COLO668 (cell line): Measurements from ENCODE around the gene IPO8.
"Not testable (repeated sequence)": the region's sequence is repeated elsewhere in the genome, so short reads cannot be mapped to it uniquely, and the experiment has no call there.

Experiments used
- DNase-seq: peaks from one replicate; lab custom pipeline; 2025; ENCODE audit not compliant: unreplicated experiment; lab: John Stamatoyannopoulos, UW

The IPO8 gene

DNA sequence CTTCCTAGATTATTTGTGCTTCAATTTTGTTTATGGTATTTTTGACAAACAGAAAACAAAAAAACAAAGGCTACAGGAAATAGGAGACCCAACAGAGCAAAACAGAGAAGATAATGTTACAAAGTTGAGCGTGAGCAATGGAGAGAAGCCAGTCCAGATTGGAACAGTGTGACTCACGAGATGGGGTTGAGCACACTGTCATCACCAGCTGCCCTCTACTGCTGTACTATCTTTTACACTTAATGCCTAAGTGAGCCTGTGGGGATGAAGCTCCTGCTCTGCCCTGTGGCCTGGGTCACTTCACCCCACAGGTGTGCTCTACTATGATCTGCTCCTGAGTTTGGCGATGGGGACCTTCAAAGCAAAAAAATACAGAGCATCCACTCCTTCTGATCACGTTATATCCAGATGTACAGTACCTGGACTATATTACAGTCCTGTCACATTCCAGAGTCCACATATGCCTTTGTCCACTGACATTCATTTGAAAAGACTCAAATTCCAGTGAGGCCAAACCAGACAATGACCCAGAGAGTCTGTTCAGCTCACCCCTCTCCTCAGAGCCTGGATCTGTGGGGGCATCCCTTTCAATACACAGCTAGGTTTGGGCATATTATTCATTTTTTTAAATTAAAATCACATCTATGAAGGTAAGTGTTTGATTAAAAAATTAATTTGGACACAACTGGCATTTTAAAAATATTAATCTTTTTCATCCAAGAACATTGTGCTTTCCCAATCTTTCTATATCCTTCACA lies 4.4 kb downstream of the IPO8 start:
- DNase-seq = peak; percentile 35

DNA sequence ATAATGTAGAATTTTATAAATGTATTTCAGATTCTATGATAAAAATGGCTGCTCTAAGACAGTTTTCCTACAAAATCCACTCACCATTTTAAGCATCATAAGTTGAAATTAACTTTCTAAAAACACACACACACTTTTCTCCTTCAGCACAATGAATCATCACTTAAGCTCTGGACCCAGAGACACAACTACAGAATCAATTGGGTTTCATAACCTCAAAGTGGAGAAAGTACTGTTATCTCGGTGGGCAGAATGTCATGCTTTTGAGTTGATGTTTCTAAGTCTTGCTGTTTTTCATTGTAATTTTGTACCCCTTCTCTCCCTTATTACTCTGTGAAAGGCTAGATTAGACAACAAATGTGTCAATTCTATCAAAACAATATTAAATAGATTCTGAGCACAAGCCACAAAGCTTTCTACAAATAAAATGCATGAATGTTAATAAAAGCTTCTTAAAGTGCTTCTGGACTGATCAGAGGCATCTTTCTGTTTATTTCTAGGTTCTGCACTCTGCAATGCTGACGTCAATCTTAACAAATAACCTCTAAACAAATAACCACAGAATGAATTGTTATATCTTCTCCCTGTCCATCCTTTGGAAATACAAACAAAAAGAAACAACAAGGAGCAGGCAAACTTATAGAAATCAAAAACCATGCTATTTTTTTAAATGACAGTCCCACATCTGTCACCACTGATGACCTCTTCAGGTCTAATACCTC lies 8.2 kb downstream of the IPO8 start:
- no peak for DNase-seq

DNA sequence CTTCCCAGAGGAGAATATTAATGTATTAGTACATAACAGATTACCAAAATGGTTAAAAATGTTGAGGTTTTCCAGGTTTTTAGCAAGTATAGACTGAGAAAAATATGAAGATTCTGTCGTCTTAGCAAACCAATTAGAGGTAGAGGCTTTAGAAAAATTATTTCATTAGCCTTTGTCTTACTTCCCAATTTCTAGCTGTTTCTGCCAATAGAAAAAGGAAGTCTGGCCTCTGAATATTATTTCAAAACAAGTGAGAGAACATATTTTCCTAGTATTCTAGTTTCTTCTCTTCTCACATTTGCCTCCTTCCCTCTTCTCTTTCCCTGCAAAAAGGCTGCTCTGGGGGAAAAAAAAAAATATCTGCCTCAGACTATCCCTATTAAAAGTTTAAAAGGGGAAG lies 16.4 kb downstream of the IPO8 start:
- no peak for DNase-seq

DNA sequence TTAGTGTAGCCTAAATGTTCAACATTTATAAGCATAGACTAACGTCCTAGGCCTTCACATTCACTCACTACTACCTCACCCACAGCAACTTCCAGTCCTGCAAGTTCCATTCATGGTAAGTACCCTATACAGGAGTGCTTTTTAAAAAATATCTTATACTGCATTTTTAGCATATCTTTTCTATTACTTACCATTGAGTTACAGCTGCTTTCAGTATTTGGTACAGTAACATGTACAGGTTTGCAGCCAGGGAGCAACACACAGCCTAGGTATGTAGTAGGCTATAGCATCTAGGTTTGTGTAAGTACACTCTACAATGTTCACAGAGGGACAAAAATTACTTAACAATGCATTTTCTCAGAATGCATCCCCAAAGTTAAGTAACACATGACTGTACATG lies 17.4 kb downstream of the IPO8 start:
- DNase-seq = no peak

DNA sequence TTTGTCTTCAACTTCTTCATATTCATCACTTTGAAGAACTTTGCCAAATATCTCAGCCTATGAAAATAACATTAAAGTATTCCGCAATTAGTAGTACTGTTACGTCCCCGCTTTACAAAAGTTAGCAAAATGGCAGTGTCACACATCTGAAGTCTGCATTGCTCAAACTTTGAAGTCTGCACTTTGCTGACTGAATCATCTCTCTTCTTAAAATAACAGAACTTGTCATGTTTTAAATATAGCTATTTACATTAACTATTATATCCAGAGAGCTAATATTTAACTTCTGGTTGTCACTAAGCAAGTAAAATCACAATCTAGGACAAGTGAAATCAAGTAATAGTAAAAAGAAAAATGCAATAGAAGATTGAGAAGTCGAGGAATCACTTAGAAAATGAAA lies 34.5 kb downstream of the IPO8 start:
- DNase-seq = no peak

DNA sequence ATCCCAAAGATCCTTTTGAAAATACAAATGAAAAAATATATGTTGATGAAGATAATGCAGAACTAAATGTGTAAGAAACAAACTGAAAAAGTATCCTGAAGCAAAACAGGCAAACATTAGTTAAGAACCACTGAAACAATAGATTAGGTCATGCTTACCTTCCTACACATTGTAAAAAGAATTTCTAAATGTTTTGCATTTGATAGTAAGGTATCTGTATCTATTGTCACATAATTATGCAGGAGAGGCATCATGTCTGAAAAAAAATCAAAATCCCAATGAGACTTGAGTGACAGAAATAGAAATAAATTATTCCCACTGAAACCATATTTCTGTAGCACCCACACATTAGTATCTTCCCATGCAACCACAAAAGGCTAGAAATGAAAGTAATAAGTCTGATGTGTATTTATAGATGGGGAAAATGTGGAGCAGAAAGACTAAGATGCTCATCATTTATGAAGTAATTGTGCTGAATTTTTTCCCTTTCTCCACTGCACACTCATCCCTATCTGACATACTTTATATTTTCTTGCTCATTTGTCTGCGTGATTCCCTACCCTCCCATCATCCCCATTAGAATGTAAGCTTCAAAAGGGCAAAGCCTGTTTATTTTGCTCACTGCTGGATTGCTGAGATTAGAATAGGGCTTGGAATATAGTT lies 43.5 kb downstream of the IPO8 start:
- DNase-seq = no peak

DNA sequence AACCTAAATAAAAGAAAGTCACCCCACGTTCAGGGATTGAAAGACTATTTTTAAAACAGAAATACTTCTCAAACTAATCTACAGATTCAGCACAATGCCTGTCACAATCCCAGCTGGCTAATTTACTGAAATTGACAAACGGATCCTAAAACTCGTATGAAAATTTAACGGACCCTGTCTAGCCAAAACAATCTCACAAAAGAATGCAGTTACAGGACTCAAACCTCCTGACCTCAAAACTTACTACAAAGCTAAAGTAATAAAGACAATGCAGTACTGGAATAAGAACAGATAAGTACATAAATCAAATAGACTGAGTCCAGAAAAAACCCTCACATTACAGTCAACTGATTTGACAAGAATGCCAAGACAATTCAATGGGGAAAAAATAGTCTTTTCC lies 48.8 kb downstream of the IPO8 start:
- no peak for DNase-seq

DNA sequence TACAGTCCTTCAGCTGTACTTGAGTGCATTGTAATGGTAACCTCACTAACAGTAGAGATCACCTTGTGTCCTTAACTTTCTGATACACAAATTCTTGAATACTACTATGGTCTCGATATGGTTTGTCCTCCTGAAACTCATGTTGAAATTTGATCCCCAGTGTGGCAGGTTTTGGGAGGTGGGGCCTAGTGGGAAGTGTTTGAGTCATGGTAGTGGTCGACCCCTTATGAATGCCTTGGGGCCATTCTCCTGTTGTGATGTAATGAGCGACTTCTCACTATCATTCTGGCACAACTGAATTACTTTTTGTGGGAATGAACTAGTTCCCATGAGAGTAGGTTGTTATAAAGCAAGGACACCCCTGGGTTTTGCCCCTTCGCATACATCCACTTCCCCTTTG lies 52.3 kb downstream of the IPO8 start:
- DNase-seq = no peak

DNA sequence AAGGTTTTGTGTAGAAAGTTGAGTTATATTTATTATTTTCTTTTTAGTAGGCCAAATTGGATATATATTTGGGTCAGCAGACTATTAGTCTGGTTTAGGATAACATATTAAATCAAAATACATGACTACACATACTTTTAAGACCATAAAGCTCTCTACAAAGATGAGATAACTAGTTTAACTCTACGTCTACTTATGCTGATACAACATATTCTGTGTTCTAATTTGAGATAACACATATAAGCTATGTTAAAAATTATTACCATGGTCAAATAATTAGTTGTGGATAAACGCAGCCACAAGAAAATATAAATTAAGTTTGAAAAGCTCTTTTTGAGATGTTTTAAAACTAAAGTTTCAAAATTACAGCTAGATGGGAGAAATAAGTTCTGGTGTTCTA lies 55.3 kb downstream of the IPO8 start:
- no peak for DNase-seq

DNA sequence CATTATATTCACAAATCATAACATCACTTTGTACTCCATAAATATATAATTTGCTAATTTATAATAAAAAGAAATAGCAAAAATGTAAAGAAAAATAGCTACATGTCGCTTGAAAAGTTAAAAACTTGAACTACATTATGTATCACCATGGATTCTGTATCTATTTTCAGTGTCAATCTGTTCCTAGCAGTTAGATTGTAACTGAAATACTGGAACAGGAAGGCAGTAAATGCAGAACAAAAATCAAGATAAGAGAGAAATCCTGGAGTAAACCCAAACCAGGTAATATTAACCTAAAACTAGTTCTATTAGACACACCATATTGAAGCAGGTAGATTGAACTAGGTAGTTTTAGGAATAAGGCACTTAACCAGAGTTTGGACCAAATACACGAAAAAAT lies 60.3 kb downstream of the IPO8 start:
- no peak for DNase-seq

DNA sequence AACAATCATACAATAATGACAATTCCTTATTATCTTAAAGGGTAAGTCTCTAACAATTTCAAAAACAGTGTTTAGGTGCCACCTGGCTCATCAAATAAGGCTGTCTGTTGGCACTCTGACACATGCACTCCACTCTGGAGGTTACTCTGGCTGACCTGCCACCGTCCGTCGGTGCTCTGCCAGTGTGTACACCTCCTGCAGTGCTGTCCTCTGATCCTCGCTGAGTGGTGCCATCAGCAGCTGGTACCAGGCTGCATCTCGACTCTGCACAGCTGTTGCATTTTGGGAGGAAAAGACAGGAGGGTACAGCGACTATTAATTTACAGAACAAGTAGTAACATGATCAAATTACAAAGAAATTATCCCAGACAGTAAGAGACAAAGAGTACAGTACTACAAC lies 63.9 kb downstream of the IPO8 start:
- no peak for DNase-seq

DNA sequence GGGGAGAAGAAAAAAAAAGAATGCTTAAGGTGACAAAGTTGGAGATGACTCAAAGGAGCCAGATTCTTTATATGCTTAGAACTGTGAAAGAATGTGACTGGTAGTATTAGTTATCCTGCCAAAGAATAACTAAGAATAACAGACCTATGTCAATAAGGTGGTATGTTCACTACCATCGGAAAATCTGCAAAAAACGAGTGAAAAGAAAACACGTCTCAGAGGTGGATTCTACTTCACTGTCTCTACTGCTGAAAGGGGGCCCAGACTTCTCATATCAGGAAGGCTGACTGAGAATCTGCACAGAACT lies 64.7 kb downstream of the IPO8 start:
- no peak for DNase-seq

DNA sequence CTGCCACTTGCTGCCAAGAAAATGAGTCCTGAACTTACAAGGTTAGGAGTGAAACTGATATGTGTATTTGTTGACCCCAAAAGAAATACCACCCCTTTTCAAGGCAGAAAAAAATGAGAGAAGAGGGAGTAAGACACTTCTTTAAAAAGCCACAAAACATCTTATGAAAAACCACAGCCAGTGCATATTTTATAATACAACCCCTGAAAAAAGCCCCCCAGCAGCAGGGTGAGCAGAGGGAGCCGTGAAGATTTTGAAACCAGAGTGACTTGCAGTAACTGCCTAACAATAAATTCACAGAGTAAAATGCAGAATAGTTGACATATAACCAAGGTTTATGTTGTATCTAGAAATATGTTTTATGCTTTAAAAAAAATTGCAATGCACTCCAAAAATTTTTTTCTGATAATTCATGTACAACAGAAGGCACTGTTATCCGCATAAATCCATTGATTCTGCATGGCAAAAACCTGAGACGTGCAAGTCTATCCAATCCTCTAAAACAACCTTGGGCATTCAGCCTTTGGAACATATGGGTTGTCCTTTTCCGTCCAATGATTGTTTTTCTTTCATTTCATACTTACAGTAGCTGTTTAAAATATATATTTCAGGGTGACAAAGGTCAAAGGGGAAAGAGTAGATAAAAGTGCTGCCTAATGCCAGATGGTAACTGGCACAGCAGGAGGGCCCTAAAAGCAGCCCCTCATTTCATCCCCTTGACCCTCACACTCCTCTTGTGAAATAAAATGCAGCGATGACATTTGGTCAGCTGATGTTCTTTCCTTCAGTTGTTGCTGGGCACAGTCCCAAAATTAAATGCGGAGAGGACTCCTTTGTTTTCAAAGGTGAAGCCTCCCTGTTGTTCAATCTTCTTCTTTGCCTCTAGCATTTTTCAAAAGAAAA lies 65.3 kb downstream of the IPO8 start:
- DNase-seq = no peak

DNA sequence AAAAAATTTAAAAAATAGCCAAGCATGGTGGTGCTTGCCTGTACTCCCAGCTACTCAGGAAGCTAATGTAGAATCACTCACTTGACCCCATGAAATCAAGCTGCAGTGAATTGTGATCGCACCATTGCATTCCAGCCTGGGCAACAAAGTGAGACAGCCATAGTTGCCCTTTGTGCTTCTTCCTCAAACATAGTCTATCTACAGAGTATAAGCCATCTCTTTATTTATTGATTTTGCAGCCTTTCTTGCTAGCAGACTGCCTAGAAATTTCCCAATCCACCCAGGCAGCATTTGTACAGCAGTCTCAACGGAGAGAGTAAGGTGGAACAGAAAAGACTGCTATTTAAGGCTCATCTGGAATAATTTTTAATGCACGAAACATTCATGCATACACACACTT lies 68.8 kb downstream of the IPO8 start:
- no peak for DNase-seq

DNA sequence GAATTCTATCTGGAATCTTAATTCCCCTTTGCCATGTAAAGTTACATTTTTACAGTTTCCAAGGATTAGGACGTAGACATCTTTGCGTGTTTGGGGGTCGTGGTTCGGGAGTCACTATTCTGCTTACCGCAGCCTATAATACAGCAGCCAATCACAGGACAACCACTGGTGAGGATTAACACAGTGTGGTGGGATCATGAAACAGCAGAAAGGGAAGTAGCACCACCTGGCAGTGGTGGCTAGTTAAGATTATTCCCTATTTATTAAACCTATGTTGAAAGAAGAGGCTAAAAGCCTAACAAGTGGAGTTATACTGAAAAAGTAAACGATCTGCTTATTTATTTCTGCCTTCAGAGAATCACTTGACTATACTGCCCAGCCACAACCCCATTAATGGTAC lies 71.7 kb downstream of the IPO8 start:
- no peak for DNase-seq

DNA sequence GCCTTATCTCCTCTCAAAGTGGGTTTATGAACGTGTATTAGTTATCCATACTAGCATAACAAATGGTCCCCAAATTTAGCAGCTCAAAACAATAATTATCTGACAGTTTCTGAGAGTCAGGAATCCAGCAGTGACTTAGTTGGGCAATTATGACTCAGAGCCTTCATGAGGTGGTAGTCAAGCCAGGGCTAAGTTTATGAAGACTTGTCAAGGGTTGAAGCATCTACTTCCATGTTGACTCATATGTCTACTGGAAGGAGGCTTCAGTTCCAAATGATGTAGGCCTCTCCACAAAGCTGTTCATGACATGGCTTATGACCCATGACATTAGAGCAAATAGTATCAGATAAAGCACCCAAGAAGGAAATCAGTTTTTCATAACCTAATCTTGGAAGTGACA lies 73.2 kb downstream of the IPO8 start:
- no peak for DNase-seq

DNA sequence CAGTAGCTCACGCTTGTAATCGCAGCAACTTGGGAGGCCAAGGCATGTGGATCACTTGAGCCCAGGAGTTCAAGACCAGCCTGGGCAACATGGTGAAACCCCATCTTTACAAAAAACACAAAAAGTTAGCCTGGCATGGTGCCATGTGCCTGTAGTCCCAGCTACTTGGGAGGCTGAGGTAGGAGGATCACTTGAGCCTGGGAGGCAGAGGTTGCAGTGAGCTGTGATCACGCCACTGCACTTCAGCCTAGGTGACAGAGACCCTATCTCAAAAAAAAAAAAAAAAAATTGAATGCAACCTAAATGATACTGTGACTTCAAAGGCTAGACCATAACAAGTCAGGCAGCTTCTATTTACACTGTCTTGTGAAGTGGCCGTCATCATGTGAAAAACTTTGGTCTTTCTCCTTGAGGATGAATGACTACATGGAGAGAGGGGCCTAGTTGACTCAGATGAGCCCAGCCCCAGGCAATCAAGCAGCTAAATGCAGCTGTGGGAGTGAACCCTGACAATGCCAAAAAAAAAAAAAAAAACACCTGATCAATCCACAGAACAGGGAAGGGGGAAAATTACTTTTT lies 73.9 kb downstream of the IPO8 start:
- DNase-seq = not testable (repeated sequence)

DNA sequence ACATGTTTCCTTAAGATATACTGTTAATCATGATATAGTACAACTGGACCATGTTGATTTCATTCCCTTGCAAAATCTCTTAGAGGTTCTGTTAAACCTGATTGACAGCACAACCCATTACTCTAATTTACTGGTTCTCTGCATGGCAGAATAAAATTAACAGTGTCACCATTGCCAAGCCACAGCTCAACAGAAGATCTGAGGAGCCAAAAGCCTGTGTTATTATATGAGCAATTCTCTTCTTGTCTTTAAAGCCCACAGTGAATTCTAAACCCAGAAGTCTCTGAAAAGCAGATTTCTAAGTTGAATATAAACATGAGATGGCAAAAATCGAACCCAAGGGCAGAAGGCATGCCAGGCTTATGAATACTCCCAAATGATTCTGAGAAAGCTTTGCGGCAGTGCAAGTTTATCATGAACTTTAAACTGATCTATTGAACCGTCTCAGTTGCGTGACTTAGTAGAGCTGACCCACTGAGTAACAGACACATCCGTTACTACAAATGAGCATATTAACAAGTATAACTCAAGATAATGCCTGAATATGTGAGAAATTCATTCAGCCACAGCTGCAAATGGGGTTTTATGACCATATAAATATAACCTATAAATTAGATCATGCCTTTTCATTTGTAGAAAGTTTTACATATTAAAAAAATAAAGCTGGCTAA lies 78.2 kb downstream of the IPO8 start:
- no peak for DNase-seq

DNA sequence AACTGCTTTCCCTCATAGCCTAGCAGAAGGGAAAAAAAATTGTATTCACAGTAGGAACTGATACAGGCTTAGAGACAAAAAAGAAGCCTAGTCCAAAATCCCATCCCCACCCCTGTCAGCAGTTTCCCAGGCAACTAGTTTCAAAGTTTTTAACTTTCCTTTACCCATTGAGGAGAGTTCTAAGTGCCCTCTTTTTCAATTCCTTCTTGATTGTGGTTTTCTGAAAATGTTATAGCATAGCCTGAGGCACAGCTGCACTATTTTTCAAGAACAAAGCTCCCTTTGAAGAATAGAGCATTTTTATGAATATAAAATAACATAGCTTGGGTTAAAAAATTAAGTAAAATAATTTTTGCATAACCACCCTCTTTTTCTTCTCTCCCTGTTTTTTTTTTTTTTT lies 81.6 kb downstream of the IPO8 start:
- DNase-seq = no peak

DNA sequence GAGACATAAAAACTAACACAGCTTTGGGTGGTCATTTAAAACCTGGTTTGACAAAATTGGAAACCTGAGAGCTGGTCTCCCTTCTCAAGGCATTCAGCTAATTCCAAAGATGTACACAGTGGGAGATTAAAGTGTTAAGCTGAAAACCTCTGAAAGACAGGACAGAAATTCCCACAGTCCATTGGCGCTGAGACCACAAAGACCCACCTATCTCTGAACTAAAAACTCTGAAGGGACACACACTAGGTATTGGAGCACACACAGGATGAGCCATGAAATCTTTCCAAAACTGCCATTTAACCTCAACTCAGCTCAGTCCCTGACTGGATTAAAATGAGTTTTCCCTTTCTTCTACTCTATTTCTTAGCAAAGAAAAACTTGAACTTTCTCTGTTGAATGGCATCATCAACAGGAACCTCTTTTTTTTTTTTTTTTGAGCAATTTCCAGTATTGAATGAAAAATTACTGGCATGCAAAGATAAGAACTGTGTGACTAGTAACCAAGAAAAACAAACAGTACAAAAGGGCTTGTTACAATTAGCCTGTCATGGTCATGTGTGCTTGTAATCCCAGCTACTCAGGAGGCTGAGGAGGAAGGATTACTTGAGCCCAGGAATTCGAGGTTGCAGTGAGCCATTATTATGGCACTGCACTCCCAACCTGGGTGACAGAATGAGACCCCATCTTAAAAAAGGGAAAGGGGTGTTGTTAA lies 82.4 kb downstream of the IPO8 start:
- no peak for DNase-seq
